Measurements from ENCODE around the gene PDZD7.

PDZD7 gene

GRCh38 chr10:100968062-100968736 is 62.7 kb downstream of the PDZD7 start:
- no peak for DNase-seq (ENCODE audit: low read depth in 2 of 2)

- DNase-seq (ENCODE audit: low read depth in 2 of 2): no peak
Measured at GRCh38 chr10:100967332-100967731, 63.6 kb downstream of the PDZD7 start.

- no peak for DNase-seq (ENCODE audit: low read depth in 2 of 2)
Measured at GRCh38 chr10:100966887-100967286, 64.0 kb downstream of the PDZD7 start.

- DNase-seq (ENCODE audit: low read depth in 2 of 2): no peak
Measured at GRCh38 chr10:100965820-100966219, 65.1 kb downstream of the PDZD7 start.

GRCh38 chr10:100963826-100964225 is 67.1 kb downstream of the PDZD7 start:
- no peak for DNase-seq (ENCODE audit: low read depth in 2 of 2)

- DNase-seq (ENCODE audit: low read depth in 2 of 2): no peak
Measured at GRCh38 chr10:100962351-100963080, 68.4 kb downstream of the PDZD7 start.

GRCh38 chr10:100960251-100960650 is 70.7 kb downstream of the PDZD7 start:
- DNase-seq (ENCODE audit: low read depth in 2 of 2): no peak
